ENCODE results near the gene OR10H1. TPM values are rescaled to one million over a fixed set of nuclear protein-coding genes. Genes with fewer than 3 reads are reported as not detected.

The OR10H1 gene
- total RNA-seq, 1 experiment from 2014 or later = 0.17 TPM

GRCh38 chr19:15788594-15789270 is 26.7 kb downstream of the OR10H1 start (continued):
- no peak for TF ChIP-seq CTCF (IDR thresholded peaks at IDR 0.05 in 2 of 3, conservative IDR thresholded peaks at IDR 0.05 in 1 of 3; ENCODE audit: borderline replicate concordance in 1 of 3, insufficient read depth in 1 of 3, low read depth in 2 of 3, low read length in 2 of 3)
- no peak for TF ChIP-seq EGR1 (IDR thresholded peaks at IDR 0.05; ENCODE audit: low read depth)
- no peak for TF ChIP-seq REST (IDR thresholded peaks at IDR 0.05; ENCODE audit: low read depth)
- no peak for TF ChIP-seq FOSL1 (IDR thresholded peaks at IDR 0.05; ENCODE audit: low read depth)

- Histone ChIP-seq H3K79me2 (ENCODE audit: insufficient read depth, low read length) (no peaks in the 10 kb centered on the region), H2AFZ (ENCODE audit: low read depth, low read length, poor library complexity, severe bottlenecking) (no peak within 1 kb of the TSS), H3K9me2 (ENCODE audit: insufficient read depth) (no peaks in the 10 kb centered on the region), H3K27me3 (ENCODE audit: insufficient read depth, low read length) (0 out of 2 replicates have a peak, but pooled peaks cover 4% of the 10 kb centered on the region), H3K4me3 (replicated peaks in 1 of 2; ENCODE audit: low read depth in 1 of 2, low read length in 2 of 2) (no peak within 1 kb of the TSS), H3K9ac (ENCODE audit: low read length) (no peak within 1 kb of the TSS), H3K4me2 (ENCODE audit: low read length) (no peak within 1 kb of the TSS), H4K20me1 (ENCODE audit: insufficient read depth) (no peaks in the 10 kb centered on the region), H3K4me1 (ENCODE audit: control insufficient read depth in 1 of 2, insufficient read depth in 2 of 2, low read length in 2 of 2) (peaks cover 0 to 12% of the 10 kb centered on the region in 2 experiments; a peak in 1 of 4 replicates), H3K36me3 (ENCODE audit: control insufficient read depth in 1 of 2, insufficient read depth in 2 of 2, low read length in 2 of 2) (no peaks in the 10 kb centered on the region), H3K27ac (ENCODE audit: low read depth, low read length) (no peak within 1 kb of the TSS), H3K9me3 (ENCODE audit: control insufficient read depth in 1 of 2, insufficient read depth in 1 of 2, low read depth in 1 of 2, low read length in 2 of 2) (no peaks in the 10 kb centered on the region)
- CTCF ChIA-PET = no interaction called here
- POLR2A ChIA-PET = no interaction called here
- RAD21 ChIA-PET (ENCODE audit: low non-redundant PET in 1 of 2, low total read pairs in 2 of 2, uncharacterized antibody in 2 of 2, unreplicated experiment in 2 of 2) = no interaction called here
- no TSS peak for BruUV-seq (replicated peaks)
- DNase-seq (ENCODE audit: low read depth, low spot score) (no peak), ATAC-seq (no peak)
- TF ChIP-seq CEBPB (IDR thresholded peaks at IDR 0.05; ENCODE audit: low read depth) (no peak), YY1 (IDR thresholded peaks at IDR 0.05; ENCODE audit: extremely low read depth, insufficient replicate concordance, low read depth, low read length) (no peak), EZH2 (IDR thresholded peaks at IDR 0.05) (no peak), REST (IDR thresholded peaks at IDR 0.05; ENCODE audit: low read depth) (no peak), SIN3A (IDR thresholded peaks at IDR 0.05; ENCODE audit: low read depth) (no peak), CBX3 (IDR thresholded peaks at IDR 0.05; ENCODE audit: low read depth) (no peak), EGR1 (IDR thresholded peaks at IDR 0.05; ENCODE audit: low read depth) (no peak), POLR2AphosphoS5 (IDR thresholded peaks at IDR 0.05; ENCODE audit: low read depth, low read length) (no peak), POLR2A (IDR thresholded peaks at IDR 0.05; ENCODE audit: borderline replicate concordance, extremely low read depth, insufficient read depth, insufficient read length) (no peak), ATF3 (IDR thresholded peaks at IDR 0.05) (no peak)
- intact Hi-C loops (cut with micrococcal nuclease) = no loop called here
These were observed 27.8 kb downstream of the OR10H1 start, which contains the start of gene OR10H5 for GRCh38 chr19:15787611-15788155. OR10H5 (plus strand) TSS chr19:15787661; CDS start chr19:15794049, 6,388 bp downstream.

All from HCT116 (cell line).